K562 (cell line): ENCODE results near the gene CHKB. TPM values are rescaled to one million over a fixed set of nuclear protein-coding genes. Genes with fewer than 3 reads are reported as not detected.

ENCODE experiments used
- FOXA3 ChIP-seq, 2 experiments: fragments of 450-650 bp in 1 of 2; sonication (generic) in 1 of 2; formaldehyde crosslinking; IDR thresholded peaks in 1 of 2; conservative IDR thresholded peaks in 1 of 2; 2 replicates each; pipeline versions ENCODE4 v1.4.0 to v1.8.0; 2020 to 2022; ENCODE audit warnings: mild to moderate bottlenecking in 2 of 2, missing genetic modification reagents in 1 of 2
- KDM5B ChIP-seq: fragments of 200-600 bp; sonication (generic); IDR thresholded peaks from 2 replicates; pipeline ENCODE4 v1.6.1; 2012; ENCODE audit warnings: low read depth, mild to moderate bottlenecking, moderate library complexity, low read length, control low read depth, inconsistent platforms; ENCODE audit not compliant: insufficient replicate concordance
- MAZ ChIP-seq, 2 experiments: fragments of 450-650 bp in 1 of 2; sonication (generic) in 1 of 2; formaldehyde crosslinking; IDR thresholded peaks in 1 of 2; conservative IDR thresholded peaks in 1 of 2; 2 replicates each; pipeline versions ENCODE4 v1.4.0 to v1.5.0; 2020; ENCODE audit warnings: mild to moderate bottlenecking in 1 of 2, missing genetic modification reagents in 1 of 2
- NFYB ChIP-seq: IDR thresholded peaks from 2 replicates; pipeline ENCODE4 v1.6.1; 2011; ENCODE audit warnings: mild to moderate bottlenecking, moderate library complexity; ENCODE audit not compliant: insufficient read length; ENCODE audit errors: extremely low read depth
- NR2C2 ChIP-seq, 2 experiments: fragments of 200-800 bp in 1 of 2; sonication (Bioruptor generic) in 1 of 2; sonication (generic) in 1 of 2; formaldehyde crosslinking in 1 of 2; IDR thresholded peaks; 2 replicates each; pipeline versions ENCODE4 v1.6.1 to v1.8.0; 2016 to 2022; ENCODE audit warnings: mild to moderate bottlenecking in 1 of 2, missing compliant biosample characterization in 1 of 2, missing genetic modification characterization in 1 of 2, missing genetic modification reagents in 1 of 2
- POLR2A ChIP-seq: fragments of 450-650 bp; conservative IDR thresholded peaks from 2 replicates; pipeline ENCODE4 v1.6.1; 2016
- REST ChIP-seq, 2 experiments: fragments of 450-650 bp; formaldehyde crosslinking in 1 of 2; IDR thresholded peaks; 2 replicates each; pipeline versions ENCODE4 v1.4.0 to v1.6.1; 2014 to 2020; ENCODE audit warnings: mild to moderate bottlenecking in 2 of 2, borderline replicate concordance in 1 of 2, low read depth in 1 of 2
- TOE1 ChIP-seq, 2 experiments: fragments of 450-650 bp in 1 of 2; sonication (generic) in 1 of 2; formaldehyde crosslinking in 1 of 2; IDR thresholded peaks; 2 replicates each; pipeline versions ENCODE4 v1.7.1 to v1.8.0; 2016 to 2022; ENCODE audit warnings: borderline replicate concordance in 2 of 2, mild to moderate bottlenecking in 2 of 2, antibody characterized with exemption in 1 of 2, inconsistent platforms in 1 of 2, low read depth in 1 of 2, missing genetic modification reagents in 1 of 2, moderate library complexity in 1 of 2
- polyA plus RNA-seq, 8 experiments: library from polyadenylated mRNA; depleted of rRNA in 4 of 8; stranded (reverse) in 5 of 8; unstranded in 3 of 8; fragments of >200 nt; fragmentation: Nextera tagmentation in 2 of 8; fragmentation: Illumina TruSeq in 1 of 8; extraction: Ambion mirVana in 2 of 8; extraction: Trizol in 1 of 8; gene quantifications; 2 replicates each; pipeline versions ENCODE4 v1.2.1 to v1.2.3, GENCODE V29; 2011 to 2014; ENCODE audit warnings: inconsistent platforms in 1 of 8, missing spikeins in 1 of 8
- total RNA-seq, 7 experiments: library from RNA; depleted of rRNA in 6 of 7; stranded (reverse); fragments of >200 nt in 6 of 7; fragmentation: Illumina TruSeq in 2 of 7; extraction: Trizol in 2 of 7; gene quantifications; 2 replicates each; pipeline versions ENCODE4 v1.2.1 to v1.2.3, GENCODE V29; 2011 to 2021; ENCODE audit warnings: low replicate concordance in 1 of 7

Gene CHKB
- total and polyA plus RNA-seq, 9 of the 15 experiments (the other 6 are each of a cell fraction or from before 2014, with no cell fraction given): 2.7 to 31.0 (median 11.0) TPM

DNA sequence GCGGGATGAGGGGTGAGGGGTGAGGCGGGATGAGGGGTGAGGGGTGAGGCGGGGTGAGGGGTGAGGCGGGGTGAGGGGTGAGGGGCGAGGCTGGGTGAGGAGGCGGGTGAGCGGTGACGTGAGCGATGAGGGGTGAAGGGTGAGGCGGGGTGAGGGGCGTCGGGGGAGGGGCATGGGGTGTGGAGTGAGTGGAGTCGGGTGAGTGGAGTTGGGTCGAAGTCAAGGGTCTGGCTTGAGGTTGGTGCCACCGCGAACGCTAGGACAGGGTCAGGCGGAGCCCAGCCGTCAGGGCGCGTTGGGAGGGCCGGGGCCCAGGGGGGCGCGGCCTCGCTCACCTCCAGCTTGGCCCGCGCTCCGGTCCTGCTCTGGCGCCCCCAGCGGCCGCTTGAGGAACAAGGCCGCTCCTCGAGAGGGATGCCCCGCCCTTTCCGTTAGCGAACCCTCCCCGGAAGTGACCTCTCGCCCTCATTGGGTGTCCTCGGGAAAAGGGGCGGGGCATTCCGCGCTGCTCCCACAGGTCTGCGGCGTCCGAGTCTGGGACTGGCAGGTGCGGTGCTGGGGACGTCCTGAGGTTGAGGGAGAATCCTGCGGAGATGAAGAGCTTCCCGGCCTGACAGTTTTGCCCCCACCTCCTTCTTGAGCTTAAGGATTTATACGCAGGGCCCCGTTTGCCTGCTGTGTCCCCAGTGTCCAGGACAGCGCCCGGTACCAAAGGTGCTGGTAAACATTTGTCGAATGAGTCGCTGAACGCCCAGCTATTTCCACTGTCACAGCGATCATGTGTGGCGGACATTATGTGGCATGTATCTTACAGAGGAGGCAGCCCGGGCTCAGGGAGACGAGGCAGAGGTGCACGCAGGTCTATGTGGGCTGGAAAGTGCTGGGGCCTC, 19.9 kb downstream of the CHKB start, which contains the start of gene SYCE3 (continued):
- TF ChIP-seq FOXA3 (CRISPR knock-in tag; conservative IDR thresholded peaks at IDR 0.05 in 1 of 2, IDR thresholded peaks at IDR 0.05 in 1 of 2) (no peak), REST (IDR thresholded peaks at IDR 0.05; ENCODE audit: borderline replicate concordance) (peak; percentile 35; the same call in 1 of the 2 replicates), REST (CRISPR knock-in tag; IDR thresholded peaks at IDR 0.05; ENCODE audit: low read depth) (no peak), KDM5B (peak; percentile 55), TOE1 (IDR thresholded peaks at IDR 0.05; ENCODE audit: borderline replicate concordance) (0 out of 2 replicates have a peak, but pooled peaks have one; percentile 25), TOE1 (CRISPR knock-in tag; IDR thresholded peaks at IDR 0.05; ENCODE audit: borderline replicate concordance, low read depth) (no peak), NFYB (peak; percentile 42), POLR2A (peak; percentile 61), MAZ (CRISPR knock-in tag; conservative IDR thresholded peaks at IDR 0.05 in 1 of 2, IDR thresholded peaks at IDR 0.05 in 1 of 2) (peak; percentile 75 to 95), NR2C2 (CRISPR knock-in tag; IDR thresholded peaks at IDR 0.05) (no peak), NR2C2 (tag; IDR thresholded peaks at IDR 0.05) (peak; percentile 92)
